ENCODE measurements around the gene SEPSECS.

SEPSECS gene

DNA sequence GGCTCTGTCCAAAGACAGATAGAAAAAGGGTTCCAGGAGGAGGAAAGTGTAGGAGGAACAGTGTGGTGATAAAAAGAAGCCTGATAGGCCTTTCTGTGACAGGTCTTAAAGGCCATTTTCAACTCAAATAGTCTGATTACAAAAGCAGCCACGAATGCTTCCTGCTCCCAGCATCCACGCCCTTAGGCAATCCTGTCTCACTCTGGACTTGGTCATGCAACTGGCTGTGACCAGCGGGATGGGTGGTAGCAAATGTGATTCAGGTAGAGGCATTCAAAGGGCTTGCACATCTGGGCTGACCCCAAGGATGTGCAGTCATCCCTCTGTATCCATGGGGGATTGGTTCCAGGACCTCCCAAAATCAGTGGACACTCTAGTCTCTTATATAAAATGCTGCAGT lies 14.4 kb upstream of the SEPSECS start:
- TF ChIP-seq TCF4 (CRISPR knock-in tag; IDR thresholded peaks at IDR 0.05; ENCODE audit: borderline replicate concordance), result no peak
- TF ChIP-seq ZNF565 (CRISPR knock-in tag; conservative IDR thresholded peaks at IDR 0.05; ENCODE audit: low read depth), result no peak
- no peak for TF ChIP-seq ESRRG (CRISPR knock-in tag; IDR thresholded peaks at IDR 0.05)
- TF ChIP-seq, protein P1, sequence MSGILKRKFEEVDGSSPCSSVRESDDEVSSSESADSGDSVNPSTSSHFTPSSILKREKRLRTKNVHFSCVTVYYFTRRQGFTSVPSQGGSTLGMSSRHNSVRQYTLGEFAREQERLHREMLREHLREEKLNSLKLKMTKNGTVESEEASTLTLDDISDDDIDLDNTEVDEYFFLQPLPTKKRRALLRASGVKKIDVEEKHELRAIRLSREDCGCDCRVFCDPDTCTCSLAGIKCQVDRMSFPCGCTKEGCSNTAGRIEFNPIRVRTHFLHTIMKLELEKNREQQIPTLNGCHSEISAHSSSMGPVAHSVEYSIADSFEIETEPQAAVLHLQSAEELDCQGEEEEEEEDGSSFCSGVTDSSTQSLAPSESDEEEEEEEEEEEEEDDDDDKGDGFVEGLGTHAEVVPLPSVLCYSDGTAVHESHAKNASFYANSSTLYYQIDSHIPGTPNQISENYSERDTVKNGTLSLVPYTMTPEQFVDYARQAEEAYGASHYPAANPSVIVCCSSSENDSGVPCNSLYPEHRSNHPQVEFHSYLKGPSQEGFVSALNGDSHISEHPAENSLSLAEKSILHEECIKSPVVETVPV (CRISPR knock-in tag; IDR thresholded peaks at IDR 0.05), result no peak
- no peak for TF ChIP-seq TOX (CRISPR knock-in tag; IDR thresholded peaks at IDR 0.05; ENCODE audit: borderline replicate concordance)
- TF ChIP-seq, protein P2, sequence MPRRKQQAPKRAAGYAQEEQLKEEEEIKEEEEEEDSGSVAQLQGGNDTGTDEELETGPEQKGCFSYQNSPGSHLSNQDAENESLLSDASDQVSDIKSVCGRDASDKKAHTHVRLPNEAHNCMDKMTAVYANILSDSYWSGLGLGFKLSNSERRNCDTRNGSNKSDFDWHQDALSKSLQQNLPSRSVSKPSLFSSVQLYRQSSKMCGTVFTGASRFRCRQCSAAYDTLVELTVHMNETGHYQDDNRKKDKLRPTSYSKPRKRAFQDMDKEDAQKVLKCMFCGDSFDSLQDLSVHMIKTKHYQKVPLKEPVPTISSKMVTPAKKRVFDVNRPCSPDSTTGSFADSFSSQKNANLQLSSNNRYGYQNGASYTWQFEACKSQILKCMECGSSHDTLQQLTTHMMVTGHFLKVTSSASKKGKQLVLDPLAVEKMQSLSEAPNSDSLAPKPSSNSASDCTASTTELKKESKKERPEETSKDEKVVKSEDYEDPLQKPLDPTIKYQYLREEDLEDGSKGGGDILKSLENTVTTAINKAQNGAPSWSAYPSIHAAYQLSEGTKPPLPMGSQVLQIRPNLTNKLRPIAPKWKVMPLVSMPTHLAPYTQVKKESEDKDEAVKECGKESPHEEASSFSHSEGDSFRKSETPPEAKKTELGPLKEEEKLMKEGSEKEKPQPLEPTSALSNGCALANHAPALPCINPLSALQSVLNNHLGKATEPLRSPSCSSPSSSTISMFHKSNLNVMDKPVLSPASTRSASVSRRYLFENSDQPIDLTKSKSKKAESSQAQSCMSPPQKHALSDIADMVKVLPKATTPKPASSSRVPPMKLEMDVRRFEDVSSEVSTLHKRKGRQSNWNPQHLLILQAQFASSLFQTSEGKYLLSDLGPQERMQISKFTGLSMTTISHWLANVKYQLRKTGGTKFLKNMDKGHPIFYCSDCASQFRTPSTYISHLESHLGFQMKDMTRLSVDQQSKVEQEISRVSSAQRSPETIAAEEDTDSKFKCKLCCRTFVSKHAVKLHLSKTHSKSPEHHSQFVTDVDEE (CRISPR knock-in tag; IDR thresholded peaks at IDR 0.05), result no peak
- TF ChIP-seq, protein P3, sequence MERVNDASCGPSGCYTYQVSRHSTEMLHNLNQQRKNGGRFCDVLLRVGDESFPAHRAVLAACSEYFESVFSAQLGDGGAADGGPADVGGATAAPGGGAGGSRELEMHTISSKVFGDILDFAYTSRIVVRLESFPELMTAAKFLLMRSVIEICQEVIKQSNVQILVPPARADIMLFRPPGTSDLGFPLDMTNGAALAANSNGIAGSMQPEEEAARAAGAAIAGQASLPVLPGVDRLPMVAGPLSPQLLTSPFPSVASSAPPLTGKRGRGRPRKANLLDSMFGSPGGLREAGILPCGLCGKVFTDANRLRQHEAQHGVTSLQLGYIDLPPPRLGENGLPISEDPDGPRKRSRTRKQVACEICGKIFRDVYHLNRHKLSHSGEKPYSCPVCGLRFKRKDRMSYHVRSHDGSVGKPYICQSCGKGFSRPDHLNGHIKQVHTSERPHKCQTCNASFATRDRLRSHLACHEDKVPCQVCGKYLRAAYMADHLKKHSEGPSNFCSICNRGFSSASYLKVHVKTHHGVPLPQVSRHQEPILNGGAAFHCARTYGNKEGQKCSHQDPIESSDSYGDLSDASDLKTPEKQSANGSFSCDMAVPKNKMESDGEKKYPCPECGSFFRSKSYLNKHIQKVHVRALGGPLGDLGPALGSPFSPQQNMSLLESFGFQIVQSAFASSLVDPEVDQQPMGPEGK (CRISPR knock-in tag; IDR thresholded peaks at IDR 0.05; ENCODE audit: borderline replicate concordance), result no peak
- no peak for TF ChIP-seq GLIS3 (CRISPR knock-in tag; IDR thresholded peaks at IDR 0.05)
- TF ChIP-seq ZFP3 (CRISPR knock-in tag; IDR thresholded peaks at IDR 0.05), result no peak
- no peak for TF ChIP-seq ZC3H10 (CRISPR knock-in tag; IDR thresholded peaks at IDR 0.05)
- no peak for TF ChIP-seq OSR1 (CRISPR knock-in tag; IDR thresholded peaks at IDR 0.05)
- TF ChIP-seq ARNTL (CRISPR knock-in tag; IDR thresholded peaks at IDR 0.05; ENCODE audit: borderline replicate concordance, low read depth), result no peak
- no peak for TF ChIP-seq SNAI2 (CRISPR knock-in tag; IDR thresholded peaks at IDR 0.05)
- TF ChIP-seq, protein P4, sequence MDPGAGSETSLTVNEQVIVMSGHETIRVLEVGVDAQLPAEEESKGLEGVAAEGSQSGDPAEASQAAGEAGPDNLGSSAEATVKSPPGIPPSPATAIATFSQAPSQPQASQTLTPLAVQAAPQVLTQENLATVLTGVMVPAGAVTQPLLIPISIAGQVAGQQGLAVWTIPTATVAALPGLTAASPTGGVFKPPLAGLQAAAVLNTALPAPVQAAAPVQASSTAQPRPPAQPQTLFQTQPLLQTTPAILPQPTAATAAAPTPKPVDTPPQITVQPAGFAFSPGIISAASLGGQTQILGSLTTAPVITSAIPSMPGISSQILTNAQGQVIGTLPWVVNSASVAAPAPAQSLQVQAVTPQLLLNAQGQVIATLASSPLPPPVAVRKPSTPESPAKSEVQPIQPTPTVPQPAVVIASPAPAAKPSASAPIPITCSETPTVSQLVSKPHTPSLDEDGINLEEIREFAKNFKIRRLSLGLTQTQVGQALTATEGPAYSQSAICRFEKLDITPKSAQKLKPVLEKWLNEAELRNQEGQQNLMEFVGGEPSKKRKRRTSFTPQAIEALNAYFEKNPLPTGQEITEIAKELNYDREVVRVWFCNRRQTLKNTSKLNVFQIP (CRISPR knock-in tag; IDR thresholded peaks at IDR 0.05; ENCODE audit: borderline replicate concordance, low read depth), result no peak
- no peak for TF ChIP-seq BACH2 (CRISPR knock-in tag; IDR thresholded peaks at IDR 0.05; ENCODE audit: borderline replicate concordance)
- TF ChIP-seq PPARA (CRISPR knock-in tag; IDR thresholded peaks at IDR 0.05; ENCODE audit: borderline replicate concordance), result no peak
- no peak for TF ChIP-seq ZFP30 (CRISPR knock-in tag; IDR thresholded peaks at IDR 0.05)
- TF ChIP-seq CSDC2 (CRISPR knock-in tag; IDR thresholded peaks at IDR 0.05), result no peak
- TF ChIP-seq ZNF8 (CRISPR knock-in tag; IDR thresholded peaks at IDR 0.05), result no peak
- no peak for ATAC-seq

DNA sequence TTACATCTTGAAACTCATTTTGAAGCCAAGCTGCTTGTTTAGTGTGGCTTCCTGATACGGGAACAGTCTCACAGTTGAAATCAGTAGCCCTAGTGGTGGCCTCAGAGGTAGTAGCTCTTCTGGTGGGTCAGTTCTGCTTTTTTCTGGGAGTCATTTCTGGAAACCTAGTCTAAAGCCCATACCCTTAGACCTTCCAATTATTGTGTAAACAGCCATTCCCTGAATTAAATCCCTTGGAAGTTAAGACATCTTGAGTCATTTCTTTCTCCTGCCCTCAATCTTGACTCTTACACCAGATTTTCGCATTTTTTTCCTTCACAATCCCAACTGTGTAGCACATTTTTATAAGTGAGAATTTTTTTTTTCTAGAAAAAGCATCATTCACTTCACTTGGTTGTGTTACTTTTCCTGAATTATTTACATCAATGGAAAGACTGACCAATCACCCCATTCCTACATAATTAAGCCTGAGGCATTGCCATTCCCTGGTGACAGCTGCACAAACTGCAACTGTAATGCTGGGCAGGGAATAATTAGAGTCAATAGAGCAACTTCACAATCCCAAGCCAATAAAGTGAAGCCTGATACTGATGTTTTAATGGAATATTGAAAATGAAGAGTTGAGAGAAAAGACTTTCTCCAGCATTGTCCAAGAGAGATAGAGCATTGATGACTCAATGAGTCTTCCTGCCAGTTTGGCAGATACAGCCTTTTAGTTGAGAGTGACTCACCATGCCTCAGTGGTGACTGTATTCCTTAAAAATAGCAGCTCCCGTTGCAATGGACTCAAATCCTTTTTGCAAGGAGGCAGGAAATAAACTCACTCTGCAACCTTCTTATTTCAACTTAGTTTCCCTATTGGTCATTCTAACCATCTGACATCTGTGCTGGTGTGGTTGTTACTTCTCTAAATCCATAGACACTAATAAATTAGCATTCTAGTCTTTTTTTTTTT lies 13.0 kb upstream of the SEPSECS start:
- TF ChIP-seq, protein P2 (CRISPR knock-in tag; IDR thresholded peaks at IDR 0.05), result no peak
- TF ChIP-seq ARNTL (CRISPR knock-in tag; IDR thresholded peaks at IDR 0.05; ENCODE audit: borderline replicate concordance, low read depth) (no peak), ISL1 (CRISPR knock-in tag; IDR thresholded peaks at IDR 0.05) (peak; percentile 70)
- peak; percentile 99 for ATAC-seq
